ENCODE results near the gene MUC6.
"Not testable (repeated sequence)": the region's sequence is repeated elsewhere in the genome, so short reads cannot be mapped to it uniquely, and the experiment has no call there.

The MUC6 gene

DNA sequence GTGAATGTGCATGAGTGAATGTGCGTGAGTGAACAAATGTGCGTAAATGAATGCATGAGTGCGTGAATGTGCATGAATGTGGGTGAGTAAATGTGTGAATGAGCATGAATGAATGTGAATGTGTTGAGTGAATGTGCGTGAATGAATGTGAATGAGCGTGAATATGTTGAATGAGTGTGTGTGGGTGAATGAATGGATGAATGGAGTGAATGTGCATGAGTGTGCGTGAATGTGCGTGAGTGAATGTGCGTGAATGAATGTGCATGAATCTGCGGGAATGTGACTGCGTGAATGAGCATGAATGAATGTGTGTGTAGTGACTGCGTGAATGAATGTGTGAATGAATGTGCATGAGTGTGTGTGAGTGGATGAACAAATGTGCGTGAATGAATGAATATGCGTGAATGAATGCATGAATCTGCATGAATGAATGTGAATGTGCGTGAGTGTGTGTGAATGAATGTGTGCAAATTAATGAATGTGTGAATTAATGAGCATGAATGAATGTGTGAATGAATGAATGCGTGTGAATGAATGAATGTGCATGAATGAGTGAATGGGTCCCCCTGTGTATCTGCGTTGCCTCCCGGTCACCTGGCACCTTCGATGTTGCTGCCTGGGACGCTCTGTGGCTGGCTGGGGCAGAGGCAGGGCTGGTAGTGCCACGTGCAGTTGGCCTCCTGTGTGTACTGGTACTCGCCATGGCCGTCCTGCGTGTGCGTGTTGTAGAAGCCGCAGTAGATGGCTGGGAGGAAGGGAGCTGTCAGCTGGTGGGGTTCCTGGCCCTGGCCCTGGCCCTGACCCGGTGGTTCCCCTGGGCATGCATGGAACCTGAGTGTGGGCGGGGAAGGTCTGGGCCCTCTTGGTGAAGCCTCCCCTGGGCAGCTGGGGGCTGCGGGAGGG is 13.4 kb downstream of the MUC6 start:
- DNase-seq, result no peak

GRCh38 chr11:1022411-1022810 is 14.1 kb downstream of the MUC6 start:
- DNase-seq, result no peak

DNA sequence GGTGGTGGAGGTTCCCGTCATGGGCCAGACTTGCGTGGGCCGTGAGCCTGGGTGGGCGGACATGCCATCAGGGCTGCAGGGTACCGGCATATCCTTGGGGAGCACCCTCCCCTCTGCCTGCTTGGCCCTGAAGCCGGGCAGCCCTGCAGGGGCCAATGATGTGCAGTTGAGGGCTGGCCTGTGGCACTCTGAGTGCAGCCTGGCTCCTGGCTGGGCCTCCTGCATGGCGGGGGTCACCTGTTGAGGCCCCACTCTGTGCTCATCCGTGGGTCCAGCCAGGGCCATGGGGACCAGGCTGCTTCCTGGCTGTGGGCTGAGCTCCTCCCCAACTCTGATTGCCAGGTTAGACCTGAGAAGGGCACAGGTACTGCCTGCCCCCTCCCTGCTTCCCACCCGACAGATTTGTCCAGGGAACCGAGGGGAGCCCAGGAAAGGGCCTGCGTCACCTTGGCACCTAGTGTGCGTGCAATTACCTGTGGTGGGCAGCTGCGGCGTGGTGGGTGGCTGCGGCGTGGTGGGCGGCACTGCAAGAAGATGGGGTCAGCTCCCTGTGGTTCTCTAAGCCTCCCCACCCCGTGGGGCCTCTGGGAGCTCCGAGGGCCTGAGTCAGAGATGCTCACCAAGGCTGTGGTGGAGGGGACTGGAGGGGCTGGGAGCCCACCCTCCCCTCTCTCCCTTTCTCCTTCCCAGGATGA is 16.2 kb downstream of the MUC6 start:
- no peak for DNase-seq

DNA sequence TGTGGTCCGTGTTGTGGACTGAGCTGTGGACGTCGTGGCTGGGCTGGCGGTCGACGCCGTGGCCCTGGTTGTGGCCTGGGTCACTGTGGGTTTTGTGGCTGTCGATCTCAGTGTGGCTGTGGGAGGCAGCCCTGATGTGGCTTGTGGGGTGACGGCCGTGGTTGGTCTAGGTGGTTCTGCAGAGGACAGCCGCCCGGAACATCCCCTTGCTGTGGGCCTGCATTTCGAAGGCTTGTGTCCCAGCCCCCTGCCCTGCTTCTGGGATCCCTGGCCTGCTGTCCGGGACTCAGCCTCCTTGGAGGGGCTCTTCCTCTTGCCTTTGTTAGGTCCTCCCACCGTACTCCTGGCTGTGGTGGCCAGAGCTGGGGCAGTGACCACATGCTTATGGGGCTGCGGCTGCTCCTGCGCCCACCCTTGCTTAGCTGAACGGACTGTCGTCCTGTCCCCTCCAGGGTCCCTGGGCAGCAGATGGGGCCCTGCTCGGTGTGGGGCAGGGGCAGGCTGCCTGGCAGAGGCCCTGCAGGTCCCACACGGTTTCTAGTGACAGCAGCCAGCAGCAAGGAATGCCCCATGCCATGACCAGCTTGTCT is 17.1 kb downstream of the MUC6 start:
- no peak for DNase-seq

GRCh38 chr11:1018091-1018490 is 18.4 kb downstream of the MUC6 start:
- no peak for DNase-seq

DNA sequence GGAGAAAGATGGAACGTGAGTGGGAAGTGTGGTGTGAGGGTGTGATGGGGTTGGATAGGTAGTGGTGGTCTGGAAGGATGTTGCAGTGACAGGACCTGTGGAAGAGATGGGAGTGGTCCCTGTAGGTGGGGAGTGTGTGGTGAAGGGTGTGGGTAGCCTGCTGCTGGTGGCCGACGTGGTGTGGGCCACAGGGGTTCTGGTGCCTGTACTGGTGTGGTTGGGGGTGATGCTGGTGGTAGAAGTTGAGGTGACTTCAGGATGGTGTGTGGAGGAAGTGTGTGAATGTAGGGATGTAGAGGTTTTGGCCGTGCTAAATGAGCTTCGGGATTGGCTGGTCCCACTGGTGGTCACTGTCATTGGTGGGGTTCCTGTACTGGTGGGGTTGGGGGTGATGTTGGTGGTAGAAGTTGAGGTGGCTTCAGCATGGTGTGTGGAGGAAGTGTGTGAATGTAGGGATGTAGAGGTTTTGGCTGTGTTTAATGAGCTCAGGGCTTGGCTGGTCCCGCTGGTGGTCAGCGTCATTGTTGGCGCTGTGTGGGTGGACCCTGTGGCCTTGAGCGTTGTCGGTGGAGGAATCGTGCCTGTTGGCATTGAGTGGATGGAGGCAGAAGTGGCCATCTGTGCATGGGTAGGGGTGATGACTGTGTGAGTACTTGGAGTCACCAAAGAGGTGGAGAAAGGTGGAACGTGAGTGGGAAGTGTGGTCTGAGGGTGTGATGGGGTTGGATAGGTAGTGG is 19.1 kb downstream of the MUC6 start:
- DNase-seq, result no peak

DNA sequence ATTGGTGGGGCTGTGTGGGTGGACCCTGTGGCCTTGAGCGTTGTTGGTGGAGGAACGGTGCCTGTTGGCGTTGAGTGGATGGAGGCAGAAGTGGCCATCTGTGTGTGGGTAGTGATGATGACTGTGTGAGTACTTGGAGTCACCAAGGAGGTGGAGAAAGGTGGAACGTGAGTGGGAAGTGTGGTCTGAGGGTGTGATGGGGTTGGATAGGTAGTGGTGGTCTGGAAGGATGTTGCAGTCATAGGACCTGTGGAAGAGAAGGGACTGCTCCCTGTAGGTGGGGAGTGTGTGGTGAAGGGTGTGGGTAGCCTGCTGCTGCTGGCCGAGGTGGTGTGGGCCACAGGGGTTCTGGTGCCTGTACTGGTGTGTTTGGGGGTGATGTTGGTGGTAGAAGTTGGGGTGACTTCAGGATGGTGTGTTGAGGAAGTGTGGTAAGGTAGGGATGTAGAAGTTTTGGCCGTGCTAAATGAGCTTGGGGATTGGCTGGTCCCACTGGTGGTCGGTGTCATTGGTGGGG is 19.9 kb downstream of the MUC6 start:
- DNase-seq, result not testable (repeated sequence)

- no peak for DNase-seq
Measured at GRCh38 chr11:1015826-1016545, 20.5 kb downstream of the MUC6 start.

DNA sequence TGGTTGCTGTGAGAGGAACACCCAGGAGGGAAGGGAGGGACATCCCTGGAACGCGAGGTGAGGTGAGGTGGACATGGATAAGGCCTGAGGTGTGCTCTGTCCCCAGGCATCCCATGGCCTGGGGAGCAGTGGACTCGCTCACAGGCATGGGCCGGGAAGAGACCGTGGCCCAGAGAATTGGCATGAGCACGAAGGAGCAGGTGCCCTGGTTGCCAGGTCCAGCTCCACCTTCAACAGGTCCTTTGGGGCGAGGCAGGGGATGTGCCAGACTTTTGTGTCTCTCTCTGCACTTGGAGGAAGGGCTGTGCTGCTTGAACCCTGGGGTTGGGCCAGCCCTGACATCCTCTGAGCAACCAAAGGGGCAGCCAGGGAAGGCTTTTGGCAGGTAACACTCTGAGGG is 21.5 kb downstream of the MUC6 start:
- no peak for DNase-seq

DNA sequence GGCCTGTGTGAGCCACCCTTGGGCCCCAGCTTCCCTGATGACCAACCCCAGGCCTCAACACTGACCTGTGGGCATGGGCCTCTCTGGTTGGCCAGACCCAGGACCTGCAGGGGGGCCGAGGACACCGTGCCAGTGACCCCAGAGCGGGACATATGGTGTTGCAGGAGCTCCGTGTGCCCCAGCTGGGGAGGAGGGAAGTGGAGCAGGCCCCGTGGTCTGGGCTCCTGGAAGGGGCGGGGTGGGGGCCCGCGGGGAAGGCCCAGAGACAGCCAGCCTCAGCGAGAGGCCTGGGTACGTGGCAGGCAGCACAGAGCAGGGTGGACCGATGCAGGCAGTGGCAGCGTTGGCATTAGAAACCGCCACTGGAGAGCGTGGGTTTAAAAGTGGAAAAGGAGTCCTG is 22.2 kb downstream of the MUC6 start:
- DNase-seq, result no peak

DNA sequence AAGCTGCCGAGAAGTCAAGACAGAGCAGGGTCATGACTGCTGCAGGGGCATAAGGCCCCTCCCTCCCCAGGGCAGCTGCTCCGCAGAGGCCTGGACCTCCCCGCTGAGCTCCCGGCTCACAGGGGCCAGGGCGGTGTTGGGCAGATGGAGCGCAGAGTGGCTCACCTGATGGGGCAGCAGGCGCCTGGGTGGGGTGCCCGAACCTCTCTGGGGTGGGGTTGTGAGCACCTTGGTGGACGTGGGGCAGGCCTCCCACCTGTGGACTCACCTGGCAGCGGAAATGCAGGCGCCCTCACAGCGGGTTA is 22.9 kb downstream of the MUC6 start:
- no peak for DNase-seq

DNA sequence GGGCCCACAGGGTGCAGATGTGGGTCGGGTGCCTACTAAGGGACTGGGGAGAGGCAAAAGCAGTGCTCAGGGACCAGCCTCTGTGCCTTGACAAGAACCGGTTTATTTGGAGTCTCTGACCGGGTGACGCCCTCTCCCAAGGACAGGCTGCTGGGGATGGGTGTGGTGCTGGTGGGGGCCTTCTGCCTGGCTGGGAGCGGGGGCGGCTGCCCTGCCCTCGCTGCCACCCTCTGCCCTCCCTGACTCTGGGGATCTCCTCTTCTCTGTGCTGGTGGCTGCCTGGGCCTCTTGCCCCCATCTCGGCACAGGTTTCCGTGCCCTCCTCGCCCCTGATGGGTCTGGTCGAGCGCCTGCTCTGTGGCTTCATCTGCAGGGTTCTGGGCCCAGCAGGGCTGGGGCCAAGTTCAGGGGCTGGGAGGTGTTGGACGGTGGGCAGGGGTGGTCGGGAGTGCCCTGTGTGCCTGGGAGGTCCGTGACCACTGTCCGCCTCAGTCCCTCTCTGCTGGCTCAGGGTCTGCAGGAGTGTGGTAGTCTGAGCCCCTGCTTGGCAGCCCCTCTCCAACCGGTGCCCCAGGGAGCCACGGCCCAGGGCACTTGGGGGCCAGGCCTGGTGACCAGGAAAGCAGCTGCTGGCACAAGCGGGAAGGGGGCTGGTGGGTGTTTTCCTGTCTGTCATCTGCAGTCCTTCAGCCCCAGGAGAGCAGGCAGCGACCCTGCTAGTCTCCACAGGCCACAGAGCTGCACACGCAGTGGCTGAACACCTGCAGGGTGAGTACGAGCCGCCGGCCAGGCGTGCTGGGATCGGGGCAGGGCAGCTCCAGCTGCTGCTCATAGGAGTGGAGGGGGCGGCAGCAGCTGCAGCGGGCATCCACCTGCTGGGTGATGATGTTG is 23.5 kb downstream of the MUC6 start:
- DNase-seq, result peak; percentile 71

- DNase-seq, result no peak
Measured at GRCh38 chr11:1012291-1012690, 24.2 kb downstream of the MUC6 start.

- DNase-seq, result no peak
Measured at GRCh38 chr11:1011320-1011698, 25.2 kb downstream of the MUC6 start.

GRCh38 chr11:1010551-1011319 is 25.8 kb downstream of the MUC6 start:
- no peak for DNase-seq

DNA sequence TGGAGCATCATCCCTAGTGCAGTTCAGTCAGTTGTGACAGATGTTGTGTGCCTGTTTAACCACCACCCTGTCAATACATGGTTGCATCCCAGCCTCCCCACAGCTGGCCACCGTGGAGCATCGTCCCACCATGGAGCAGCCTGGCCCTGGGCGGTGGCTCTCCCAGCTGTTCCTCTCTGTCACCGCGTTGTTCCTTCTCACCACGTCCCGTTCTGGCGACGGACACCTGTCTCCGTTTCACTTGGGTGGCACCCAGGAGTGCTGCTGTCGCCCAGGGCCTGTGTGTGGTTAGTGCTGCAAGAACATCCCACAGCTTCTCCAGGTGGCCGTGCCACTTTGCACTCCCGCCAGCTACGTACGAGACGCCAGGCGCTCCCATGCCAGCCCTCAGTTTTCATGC is 26.5 kb downstream of the MUC6 start:
- peak; percentile 64 for DNase-seq

DNA sequence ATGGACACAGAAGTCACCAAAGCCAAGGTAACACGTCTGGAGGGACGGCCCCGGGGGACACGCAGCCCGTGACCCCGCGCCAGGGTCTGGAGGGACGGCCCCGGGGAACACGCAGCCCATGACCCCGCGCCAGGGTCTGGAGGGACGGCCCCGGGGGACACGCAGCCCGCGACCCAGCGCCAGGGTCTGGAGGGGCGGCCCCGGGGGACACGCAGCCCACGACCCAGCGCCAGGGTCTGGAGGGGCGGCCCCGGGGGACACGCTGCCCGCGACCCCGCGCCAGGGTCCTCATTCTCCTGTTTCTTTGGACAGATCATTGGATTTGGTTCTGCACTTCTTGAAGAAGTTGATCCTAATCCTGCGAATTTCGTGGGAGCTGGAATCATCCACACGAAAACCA is 27.1 kb downstream of the MUC6 start:
- no peak for DNase-seq

DNA sequence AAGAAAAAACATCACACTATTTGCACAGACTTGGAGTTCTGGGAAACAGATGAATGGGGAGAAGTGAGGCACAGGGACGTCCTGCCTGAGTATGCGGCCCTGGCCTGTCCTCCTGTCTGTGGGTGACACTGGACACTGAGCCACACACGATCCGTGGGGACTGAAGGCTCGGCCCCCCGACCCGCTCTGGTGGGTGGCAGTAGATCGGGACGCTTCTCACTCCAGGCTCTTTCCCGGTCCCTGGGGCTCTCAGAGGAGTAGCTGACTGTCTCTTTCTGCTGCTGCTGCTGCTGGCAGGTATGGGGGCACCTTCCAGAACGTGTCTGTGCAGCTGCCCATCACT is 27.7 kb downstream of the MUC6 start:
- DNase-seq, result no peak

- DNase-seq, result no peak
Measured at GRCh38 chr11:1008001-1008802, 28.3 kb downstream of the MUC6 start.

GRCh38 chr11:1007279-1007678 is 29.2 kb downstream of the MUC6 start:
- no peak for DNase-seq

Measured in left hindlimb (tissue), 1 donor.